A549 (cell line): ENCODE data around the gene SNTG2. TPM values are rescaled to one million over a fixed set of nuclear protein-coding genes. Genes with fewer than 3 reads are reported as not detected.

ENCODE experiments used
- ATAC-seq, 2 experiments: fragments of 200-7000 bp in 1 of 2; fragments of >200 bp in 1 of 2; cut with Nextera tagmentation in 1 of 2; cut with Tn5 transposase in 1 of 2; 3 replicates each; pipeline versions ENCODE4 v1.8.0 to v1.9.1; 2018 to 2020; ENCODE audit warnings: mild to moderate bottlenecking in 1 of 2, moderate library complexity in 1 of 2
- CTCF ChIA-PET: fragments of 300-600 bp; sonication (Branson Sonifier 250); formaldehyde crosslinking; extraction: SDS; loops from one replicate; lab custom pipeline; 2021; ENCODE audit warnings: antibody characterized with exemption, inconsistent platforms; lab: Yijun Ruan, JAX
- POLR2A ChIA-PET: fragments of 350-600 bp; formaldehyde crosslinking; extraction: SDS; loops from one replicate; lab custom pipeline; 2021; ENCODE audit warnings: antibody characterized with exemption, inconsistent platforms; lab: Yijun Ruan, JAX
- DNase-seq, 2 experiments: peaks; one replicate each; pipeline versions ENCODE4 v3.0.0 to v3.0.0-alpha.2; 2011 to 2016; ENCODE audit warnings: low read depth in 1 of 2, low spot score in 1 of 2
- FAIRE-seq: peaks from 2 replicates; lab custom pipeline; 2011; peaks lifted over from hg19 to GRCh38; lab: Jason Lieb, UNC
- H3K27ac ChIP-seq, 2 experiments: fragments of >200 bp; sonication (Bioruptor Twin); formaldehyde crosslinking; 3 replicates each; pipeline ENCODE4 v1.5.1; 2016 to 2017
- H3K4me1 ChIP-seq: fragments of >200 bp; sonication (Bioruptor Twin); formaldehyde crosslinking; 3 replicates; pipeline ENCODE4 v1.6.1; 2016
- H3K4me2 ChIP-seq: fragments of >200 bp; sonication (Bioruptor Twin); formaldehyde crosslinking; 3 replicates; pipeline ENCODE4 v1.6.1; 2016
- H3K4me3 ChIP-seq: fragments of >200 bp; sonication (Bioruptor Twin); formaldehyde crosslinking; 3 replicates; pipeline ENCODE4 v1.5.1; 2016
- H3K9me3 ChIP-seq: fragments of >200 bp; sonication (Bioruptor Twin); formaldehyde crosslinking; 3 replicates; pipeline ENCODE4 v1.6.1; 2016
- BCL3 ChIP-seq: fragments of >200 bp; sonication (Bioruptor Twin); formaldehyde crosslinking; IDR thresholded peaks from 3 replicates; pipeline ENCODE4 v1.6.1; 2016
- BHLHE40 ChIP-seq: IDR thresholded peaks from 2 replicates; pipeline ENCODE4 v1.6.1; 2012; ENCODE audit warnings: low read depth, low read length, inconsistent platforms
- CBX2 ChIP-seq: fragments of 200-600 bp; sonication (generic); IDR thresholded peaks from 2 replicates; pipeline ENCODE4 v1.6.1; 2016; ENCODE audit warnings: low read depth, mild to moderate bottlenecking, borderline replicate concordance
- EHMT2 ChIP-seq: fragments of 200-600 bp; sonication (generic); IDR thresholded peaks from 2 replicates; pipeline ENCODE4 v1.6.1; 2016; ENCODE audit warnings: antibody characterized with exemption, low read depth, mild to moderate bottlenecking, moderate library complexity
- ELK1 ChIP-seq: fragments of 150-350 bp; IDR thresholded peaks from 2 replicates; pipeline ENCODE4 v1.6.1; 2014; ENCODE audit warnings: low read depth, mild to moderate bottlenecking, low read length
- FOSB ChIP-seq: fragments of 250-450 bp; sonication (Bioruptor Pico); IDR thresholded peaks from 2 replicates; pipeline ENCODE4 v1.5.0; 2020; ENCODE audit warnings: mild to moderate bottlenecking, moderate library complexity
- GATA3 ChIP-seq: IDR thresholded peaks from 2 replicates; pipeline ENCODE4 v1.6.1; 2012; ENCODE audit warnings: borderline replicate concordance
- HES2 ChIP-seq: fragments of >200 bp; sonication (Bioruptor Twin); formaldehyde crosslinking; IDR thresholded peaks from 2 replicates; pipeline ENCODE4 v1.6.1; 2016
- HEYL ChIP-seq: fragments of 250-450 bp; sonication (Bioruptor Pico); IDR thresholded peaks from 2 replicates; pipeline ENCODE4 v1.8.0; 2021; ENCODE audit warnings: mild to moderate bottlenecking, moderate library complexity
- HMGXB4 ChIP-seq: fragments of 250-450 bp; sonication (Bioruptor Pico); IDR thresholded peaks from 2 replicates; pipeline ENCODE4 v1.5.0; 2021; ENCODE audit warnings: mild to moderate bottlenecking, moderate library complexity, borderline replicate concordance
- HOXA7 ChIP-seq: fragments of 250-450 bp; sonication (Bioruptor Pico); IDR thresholded peaks from 2 replicates; pipeline ENCODE4 v1.5.0; 2020; ENCODE audit warnings: mild to moderate bottlenecking, moderate library complexity
- HOXB13 ChIP-seq: fragments of 250-450 bp; sonication (Bioruptor Pico); IDR thresholded peaks from 2 replicates; pipeline ENCODE4 v1.5.0; 2020; ENCODE audit warnings: low read depth, mild to moderate bottlenecking, moderate library complexity
- HOXB5 ChIP-seq: fragments of 250-450 bp; sonication (Bioruptor Pico); IDR thresholded peaks from 2 replicates; pipeline ENCODE4 v1.5.0; 2020; ENCODE audit warnings: mild to moderate bottlenecking, moderate library complexity
- JUN ChIP-seq, 2 experiments: fragments of >200 bp; sonication (Bioruptor Twin); formaldehyde crosslinking; IDR thresholded peaks; 2 replicates in 1 of 2; 3 replicates in 1 of 2; pipeline ENCODE4 v1.6.1; 2016 to 2017
- JUNB ChIP-seq: fragments of >200 bp; sonication (Bioruptor Twin); formaldehyde crosslinking; IDR thresholded peaks from 2 replicates; pipeline ENCODE4 v1.6.1; 2016
- KDM1A ChIP-seq: fragments of 200-600 bp; sonication (generic); IDR thresholded peaks from 2 replicates; pipeline ENCODE4 v1.6.1; 2016; ENCODE audit warnings: low read depth, mild to moderate bottlenecking
- KDM5A ChIP-seq: fragments of 200-600 bp; sonication (generic); IDR thresholded peaks from 2 replicates; pipeline ENCODE4 v1.6.1; 2016; ENCODE audit warnings: antibody characterized with exemption, mild to moderate bottlenecking
- NFE2L2 ChIP-seq: fragments of 150-350 bp; conservative IDR thresholded peaks from 2 replicates; pipeline ENCODE4 v1.6.1; 2014; ENCODE audit warnings: low read length
- PBX3 ChIP-seq: IDR thresholded peaks from 2 replicates; pipeline ENCODE4 v1.6.1; 2012
- PHF8 ChIP-seq: fragments of 200-600 bp; sonication (generic); IDR thresholded peaks from 2 replicates; pipeline ENCODE4 v1.6.1; 2016; ENCODE audit warnings: low read depth, mild to moderate bottlenecking, antibody characterized with exemption, moderate library complexity, borderline replicate concordance
- RARB ChIP-seq: fragments of 250-450 bp; sonication (Bioruptor Pico); IDR thresholded peaks from 2 replicates; pipeline ENCODE4 v1.8.0; 2021; ENCODE audit warnings: mild to moderate bottlenecking, moderate library complexity
- RCOR1 ChIP-seq: fragments of 150-350 bp; IDR thresholded peaks from 2 replicates; pipeline ENCODE4 v1.6.1; 2014; ENCODE audit warnings: antibody characterized with exemption, low read length, low read depth
- REST ChIP-seq: fragments of 200-600 bp; sonication (generic); IDR thresholded peaks from 2 replicates; pipeline ENCODE4 v1.6.1; 2016; ENCODE audit warnings: antibody characterized with exemption, mild to moderate bottlenecking, moderate library complexity
- RNF2 ChIP-seq: fragments of 200-600 bp; sonication (generic); IDR thresholded peaks from 2 replicates; pipeline ENCODE4 v1.6.1; 2016; ENCODE audit warnings: low read depth, mild to moderate bottlenecking, antibody characterized with exemption, moderate library complexity, borderline replicate concordance
- SMC3 ChIP-seq: fragments of >200 bp; sonication (Bioruptor Twin); formaldehyde crosslinking; IDR thresholded peaks from 3 replicates; pipeline ENCODE4 v1.6.1; 2018; ENCODE audit warnings: inconsistent platforms
- WGBS: methylation state at CpG from one replicate; pipeline ENCODE4 v1.1.6; 2017; ENCODE audit errors: missing lambda C conversion rate; 5-methylcytosine and 5-hydroxymethylcytosine counted together
- polyA plus RNA-seq, 4 experiments: library from polyadenylated mRNA; depleted of rRNA in 3 of 4; stranded (reverse); fragments of >200 nt; fragmentation: RNase III in 1 of 4; extraction: RNeasy Plus Mini Kit Qiagen cat#74134 plus additional on column Dnase treatment in 1 of 4; gene quantifications; 2 replicates in 3 of 4; 3 replicates in 1 of 4; pipeline ENCODE4 v1.2.3, GENCODE V29; 2011 to 2017

Gene SNTG2
- polyA plus RNA-seq, 2 of the 4 experiments (the other 2 are of a cell fraction) = not detected

- H3K4me3 ChIP-seq = no peak overlapping the region
- no peak for ATAC-seq
- 50% methylated on average over 10 of the region's 10 CpGs for WGBS
- ChIA-PET CTCF (no interaction called here), POLR2A (no interaction called here)
- FAIRE-seq = no peak
- H3K4me2 ChIP-seq = no peak overlapping the region
- H3K4me1 ChIP-seq = no peaks in the 10 kb centered on the region
- peaks cover 7% of the 10 kb centered on the region; the same call in 1 of the 3 replicates for H3K9me3 ChIP-seq
- H3K27ac ChIP-seq = no peak overlapping the region
- no peak for DNase-seq
- TF ChIP-seq HOXB13 (no peak), KDM1A (no peak), RARB (CRISPR knock-in tag) (no peak), GATA3 (no peak), RCOR1 (no peak), REST (no peak), RNF2 (no peak), BCL3 (no peak), CBX2 (no peak), EHMT2 (no peak), HOXA7 (CRISPR knock-in tag) (no peak), NFE2L2 (no peak), BHLHE40 (no peak), KDM5A (no peak)
Measured at GRCh38 chr2:1168846-1169245, 218.2 kb downstream of the SNTG2 start.

GRCh38 chr2:1169291-1169949 is 218.8 kb downstream of the SNTG2 start:
- FAIRE-seq (no peak), DNase-seq (no peak), ATAC-seq (peak in 1 of 2 experiments; percentile 51; a peak in 3 of 6 replicates)
- ChIA-PET POLR2A (no interaction called here), CTCF (no interaction called here)
- WGBS = 33% methylated on average over 10 of the region's 13 CpGs
- H3K4me1 ChIP-seq = no peaks in the 10 kb centered on the region
- H3K27ac ChIP-seq = no peak overlapping the region
- H3K9me3 ChIP-seq = peaks cover 7% of the 10 kb centered on the region; the same call in 1 of the 3 replicates
- H3K4me3 ChIP-seq = no peak overlapping the region
- H3K4me2 ChIP-seq = no peak overlapping the region
- no peak for TF ChIP-seq JUNB
- no peak for TF ChIP-seq GATA3
- no peak for TF ChIP-seq BCL3
- no peak for TF ChIP-seq SMC3
- TF ChIP-seq HEYL (CRISPR knock-in tag) = no peak
- no peak for TF ChIP-seq HMGXB4 (CRISPR knock-in tag)
- no peak for TF ChIP-seq KDM5A
- TF ChIP-seq NFE2L2 = no peak
- no peak for TF ChIP-seq PBX3
- TF ChIP-seq HOXA7 (CRISPR knock-in tag) = no peak
- TF ChIP-seq JUN (IDR thresholded peaks at IDR 0.05) = no peak
- no peak for TF ChIP-seq EHMT2
- no peak for TF ChIP-seq ELK1
- no peak for TF ChIP-seq HOXB5 (CRISPR knock-in tag)
- TF ChIP-seq PHF8 = no peak
- no peak for TF ChIP-seq FOSB
- TF ChIP-seq HES2 = no peak
